ENCODE results near the gene FAM234B. TPM values are rescaled to one million over a fixed set of nuclear protein-coding genes. Genes with fewer than 3 reads are reported as not detected.

Gene FAM234B
- total RNA-seq, 8 experiments from 2014 or later, result 3.8 to 29.0 (median 23.4) TPM

GRCh38 chr12:13002301-13003097 lies 41.7 kb upstream of the FAM234B start:
- no peak overlapping the region for H3K27ac ChIP-seq
- no peak for ATAC-seq (replicated peaks in 6 of 8)
- in situ Hi-C loops (cut with MboI; ENCODE audit: low pct_unique_long_range_greater_than_20kb in 2 of 9, low sequenced_read_pairs in 9 of 9, unreplicated experiment in 9 of 9), result loop anchor here in 1 of 9 experiments (25.0 kb wide), 1 partner anchor 210 kb away; no protein-coding TSS in a partner anchor
- 13 to 96% (median 83%) methylated on average over 1 to 9 of the region's 10 CpGs; no CpG with 5 or more reads in 1 of the 10 experiments for WGBS, 10 experiments
- H3K4me3 ChIP-seq, result no peak overlapping the region
- peaks cover 0 to 5% of the 10 kb centered on the region in 2 donors for H3K4me1 ChIP-seq (replicated peaks in 1 of 2)

- in situ Hi-C loops (cut with MboI; ENCODE audit: low pct_unique_long_range_greater_than_20kb in 2 of 9, low sequenced_read_pairs in 9 of 9, unreplicated experiment in 9 of 9), result loop anchor here in 1 of 9 experiments (25.0 kb wide), 1 partner anchor 208 kb away; no protein-coding TSS in a partner anchor
- Histone ChIP-seq H3K4me3 (no peak overlapping the region), H3K4me1 (replicated peaks in 1 of 2) (peaks cover 0 to 5% of the 10 kb centered on the region in 2 donors), H3K27ac (no peak overlapping the region)
- 0 to 100% (median 87%) methylated on average over 1 to 3 of the region's 3 CpGs; no CpG with 5 or more reads in 1 of the 10 experiments for WGBS, 10 experiments
- no peak for ATAC-seq (replicated peaks in 6 of 8)
Observed at GRCh38 chr12:13004361-13004760, 39.8 kb upstream of the FAM234B start.

- Histone ChIP-seq H3K4me3 (no peak overlapping the region), H3K27ac (no peak overlapping the region), H3K4me1 (replicated peaks in 1 of 2) (peaks cover 0 to 5% of the 10 kb centered on the region in 2 donors)
- WGBS, 10 experiments, result 0 to 100% (median 57%) methylated on average over 1 to 3 of the region's 3 CpGs; no CpG with 5 or more reads in 6 of the 10 experiments
- in situ Hi-C loops (cut with MboI; ENCODE audit: low pct_unique_long_range_greater_than_20kb in 2 of 9, low sequenced_read_pairs in 9 of 9, unreplicated experiment in 9 of 9), result loop anchor here in 1 of 9 experiments (25.0 kb wide), 1 partner anchor 207 kb away; no protein-coding TSS in a partner anchor
- ATAC-seq (replicated peaks in 6 of 8), result no peak
Observed at GRCh38 chr12:13004986-13005385, 39.2 kb upstream of the FAM234B start.

GRCh38 chr12:13005649-13006048 lies 38.5 kb upstream of the FAM234B start:
- in situ Hi-C loops (cut with MboI; ENCODE audit: low pct_unique_long_range_greater_than_20kb in 2 of 9, low sequenced_read_pairs in 9 of 9, unreplicated experiment in 9 of 9), result loop anchor here in 1 of 9 experiments (25.0 kb wide), 1 partner anchor 207 kb away; no protein-coding TSS in a partner anchor
- no peak overlapping the region for H3K4me3 ChIP-seq
- 20 to 100% (median 70%) methylated on average over 1 to 2 of the region's 2 CpGs; no CpG with 5 or more reads in 3 of the 10 experiments for WGBS, 10 experiments
- peaks cover 0 to 5% of the 10 kb centered on the region in 2 donors for H3K4me1 ChIP-seq (replicated peaks in 1 of 2)
- no peak overlapping the region for H3K27ac ChIP-seq
- no peak for ATAC-seq (replicated peaks in 6 of 8)

DNA sequence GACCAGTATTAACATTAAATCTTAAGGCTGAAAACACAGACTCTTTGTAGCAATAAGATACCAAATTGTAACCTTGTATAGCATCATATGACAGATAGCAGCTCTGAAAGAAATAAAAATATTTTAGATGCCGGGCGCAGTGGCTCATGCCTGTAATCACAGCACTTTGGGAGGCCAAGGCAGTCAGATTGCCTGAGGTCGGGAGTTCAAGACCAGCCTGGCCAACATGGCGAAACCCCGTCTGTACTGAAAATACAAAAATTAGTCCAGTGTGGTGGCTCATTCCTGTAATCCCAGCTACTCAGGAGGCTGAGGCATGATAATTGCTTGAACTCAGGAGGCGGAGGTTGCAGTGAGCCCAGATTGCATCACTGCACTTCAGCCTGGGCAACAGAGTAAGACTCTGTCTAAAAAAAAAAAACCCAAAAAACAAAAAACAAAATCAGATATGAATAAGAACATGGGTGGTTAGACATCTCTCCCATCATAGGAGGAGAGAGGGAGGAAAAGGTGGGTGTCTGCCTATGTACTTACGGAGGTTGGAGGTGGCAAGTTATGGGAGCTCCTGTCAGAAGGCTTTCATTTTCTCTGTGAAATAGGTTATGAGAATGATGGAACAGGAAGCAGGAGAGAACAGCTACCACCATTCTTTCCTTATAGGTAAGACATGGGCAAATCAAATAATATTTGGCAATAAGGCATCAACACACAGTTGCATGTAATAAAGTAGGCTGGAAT lies 36.5 kb upstream of the FAM234B start:
- in situ Hi-C loops (cut with MboI; ENCODE audit: low pct_unique_long_range_greater_than_20kb in 2 of 9, low sequenced_read_pairs in 9 of 9, unreplicated experiment in 9 of 9), result loop anchor here in 1 of 9 experiments (25.0 kb wide), 1 partner anchor 205 kb away; no protein-coding TSS in a partner anchor
- WGBS, 10 experiments, result 60 to 100% (median 90%) methylated on average over 1 to 6 of the region's 7 CpGs; no CpG with 5 or more reads in 1 of the 10 experiments
- Histone ChIP-seq H3K4me1 (replicated peaks in 1 of 2) (no peaks in the 10 kb centered on the region), H3K4me3 (no peak overlapping the region), H3K27ac (no peak overlapping the region)
- no peak for ATAC-seq (replicated peaks in 6 of 8)

DNA sequence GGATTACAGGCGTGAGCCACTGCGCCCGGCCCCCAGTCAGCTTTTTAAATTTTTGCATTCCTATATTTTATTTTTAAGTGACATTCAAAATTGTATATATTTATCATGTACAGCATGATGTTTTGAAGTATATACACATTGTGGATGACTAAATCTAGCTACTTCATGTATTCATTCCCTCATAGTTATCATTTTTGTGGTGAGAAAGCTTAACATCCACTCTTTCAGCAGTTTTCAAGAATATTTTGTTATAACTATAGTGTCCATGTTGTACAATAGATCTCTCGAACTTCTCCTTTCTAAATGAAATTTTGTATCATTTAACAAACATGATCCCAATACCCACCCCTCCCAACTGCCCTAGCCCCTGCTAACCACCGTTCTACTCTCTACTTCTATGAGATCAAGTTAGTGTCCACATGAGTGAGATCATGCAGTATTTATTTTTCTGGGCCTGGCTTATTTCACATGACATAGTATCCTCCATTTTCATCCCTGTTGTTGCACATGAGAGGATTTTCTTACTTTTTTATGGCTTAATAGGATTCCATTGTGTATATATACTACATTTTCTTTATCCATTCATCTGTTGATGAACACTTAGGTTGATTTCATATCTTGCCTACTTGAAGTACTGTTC lies 35.3 kb upstream of the FAM234B start:
- Histone ChIP-seq H3K27ac (no peak overlapping the region), H3K4me1 (replicated peaks in 1 of 2) (no peaks in the 10 kb centered on the region), H3K4me3 (no peak overlapping the region)
- in situ Hi-C loops (cut with MboI; ENCODE audit: low pct_unique_long_range_greater_than_20kb in 2 of 9, low sequenced_read_pairs in 9 of 9, unreplicated experiment in 9 of 9), result loop anchor here in 1 of 9 experiments (25.0 kb wide), 1 partner anchor 203 kb away; no protein-coding TSS in a partner anchor
- WGBS, 10 experiments, result 60 to 93% (median 82%) methylated on average over 1 to 5 of the region's 5 CpGs; no CpG with 5 or more reads in 2 of the 10 experiments
- no peak for ATAC-seq (replicated peaks in 6 of 8)

- Histone ChIP-seq H3K4me3 (no peak overlapping the region), H3K4me1 (replicated peaks in 1 of 2) (no peaks in the 10 kb centered on the region), H3K27ac (no peak overlapping the region)
- 40 to 100% (median 86%) methylated on average over 1 to 5 of the region's 6 CpGs; no CpG with 5 or more reads in 2 of the 10 experiments for WGBS, 10 experiments
- in situ Hi-C loops (cut with MboI; ENCODE audit: low pct_unique_long_range_greater_than_20kb in 2 of 9, low sequenced_read_pairs in 9 of 9, unreplicated experiment in 9 of 9), result loop anchor here in 1 of 9 experiments (25.0 kb wide), 1 partner anchor 201 kb away; no protein-coding TSS in a partner anchor
- ATAC-seq (replicated peaks in 6 of 8), result no peak
Observed at GRCh38 chr12:13011098-13011497, 33.1 kb upstream of the FAM234B start.

DNA sequence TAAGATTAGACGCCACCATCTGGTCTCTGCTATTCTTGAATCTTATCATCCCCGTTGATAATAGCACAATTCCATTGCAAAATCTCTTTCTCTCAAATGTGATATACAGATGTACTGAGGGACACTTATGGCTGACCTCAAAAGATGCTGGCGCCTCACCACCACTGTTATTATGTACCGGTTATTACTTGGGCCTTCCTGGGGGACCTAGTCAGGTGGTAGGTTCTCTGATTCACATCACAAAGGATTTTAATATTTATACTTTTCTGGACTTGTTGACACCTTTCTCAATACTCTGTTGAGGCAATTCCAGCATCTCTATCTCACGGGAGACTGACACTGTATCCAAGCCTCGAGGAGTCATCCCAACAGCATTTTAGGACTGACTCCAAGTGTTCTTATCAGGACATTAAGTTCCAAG lies 21.3 kb upstream of the FAM234B start:
- Histone ChIP-seq H3K27ac (no peak overlapping the region), H3K4me1 (replicated peaks in 1 of 2) (no peaks in the 10 kb centered on the region), H3K4me3 (no peak overlapping the region)
- WGBS, 10 experiments, result 70 to 100% (median 89%) methylated on average over 1 to 6 of the region's 6 CpGs
- no peak for ATAC-seq (replicated peaks in 6 of 8)
- in situ Hi-C loops (cut with MboI; ENCODE audit: low pct_unique_long_range_greater_than_20kb in 2 of 9, low sequenced_read_pairs in 9 of 9, unreplicated experiment in 9 of 9), result loop anchor here in 1 of 9 experiments (25.0 kb wide), 1 partner anchor 189 kb away; no protein-coding TSS in a partner anchor

DNA sequence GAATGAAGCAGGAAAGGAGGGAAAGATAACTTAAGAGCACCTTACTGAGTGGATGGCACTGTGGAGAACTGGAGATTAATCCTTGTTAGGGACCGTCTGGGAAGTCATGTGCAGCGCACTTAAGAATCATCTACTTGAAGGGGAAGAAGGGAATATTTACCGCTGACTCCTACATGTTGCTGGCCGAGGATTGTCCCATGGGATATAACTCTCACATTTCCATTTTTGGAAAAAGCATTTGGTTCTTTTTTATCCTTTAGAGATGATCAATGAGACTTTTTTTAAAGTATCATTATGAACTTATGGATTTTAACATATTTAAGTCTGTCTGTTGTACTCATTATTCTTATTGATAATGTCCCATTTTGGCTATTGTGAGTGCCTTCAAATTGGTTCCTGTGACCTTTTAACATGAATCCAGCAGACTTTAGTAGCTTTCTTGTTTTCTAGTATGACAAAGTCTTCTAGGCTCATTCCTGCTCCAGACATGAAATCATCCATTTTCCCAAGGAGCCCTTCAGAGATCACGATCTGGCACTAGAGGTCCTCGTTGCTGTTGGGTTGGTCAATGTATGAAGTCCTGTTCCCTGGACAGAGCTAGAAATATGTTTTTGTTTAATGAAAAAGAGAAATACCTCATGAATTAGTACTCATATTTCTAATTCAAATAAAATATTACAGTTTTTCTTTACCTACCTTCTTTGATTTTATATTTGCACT lies 20.2 kb upstream of the FAM234B start:
- in situ Hi-C loops (cut with MboI; ENCODE audit: low pct_unique_long_range_greater_than_20kb in 2 of 9, low sequenced_read_pairs in 9 of 9, unreplicated experiment in 9 of 9), result loop anchor here in 1 of 9 experiments (25.0 kb wide), 1 partner anchor 188 kb away; no protein-coding TSS in a partner anchor
- 17 to 100% (median 79%) methylated on average over 1 to 6 of the region's 6 CpGs for WGBS, 10 experiments
- H3K27ac ChIP-seq, result no peak overlapping the region
- H3K4me3 ChIP-seq, result no peak overlapping the region
- peak in 3 of 8 experiments; percentile 69 to 98 (median 97) for ATAC-seq (replicated peaks in 6 of 8)
- no peaks in the 10 kb centered on the region for H3K4me1 ChIP-seq (replicated peaks in 1 of 2)

DNA sequence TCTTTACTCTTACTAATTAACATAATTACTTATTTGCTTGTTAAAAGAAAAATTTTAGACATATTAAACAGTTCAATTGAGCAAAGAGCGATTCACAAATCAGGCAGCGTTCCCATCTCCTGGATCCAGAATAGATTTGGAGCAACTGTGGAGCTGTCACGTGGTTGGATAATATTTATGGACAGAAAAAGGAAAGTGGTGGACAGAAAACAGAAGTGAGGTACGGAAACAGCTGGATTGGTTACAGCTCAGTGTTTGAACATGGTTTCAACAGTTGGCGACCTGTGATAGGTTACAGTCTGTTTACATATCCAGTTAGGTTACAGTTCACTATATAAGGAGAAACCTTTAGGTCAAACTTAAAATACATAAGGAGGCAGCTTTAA lies 19.7 kb upstream of the FAM234B start:
- ATAC-seq (replicated peaks in 6 of 8), result no peak
- in situ Hi-C loops (cut with MboI; ENCODE audit: low pct_unique_long_range_greater_than_20kb in 2 of 9, low sequenced_read_pairs in 9 of 9, unreplicated experiment in 9 of 9), result loop anchor here in 1 of 9 experiments (25.0 kb wide), 1 partner anchor 188 kb away; no protein-coding TSS in a partner anchor
- Histone ChIP-seq H3K4me1 (replicated peaks in 1 of 2) (no peaks in the 10 kb centered on the region), H3K27ac (no peak overlapping the region), H3K4me3 (no peak overlapping the region)
- 22 to 100% (median 90%) methylated on average over 1 to 5 of the region's 5 CpGs; no CpG with 5 or more reads in 1 of the 10 experiments for WGBS, 10 experiments

DNA sequence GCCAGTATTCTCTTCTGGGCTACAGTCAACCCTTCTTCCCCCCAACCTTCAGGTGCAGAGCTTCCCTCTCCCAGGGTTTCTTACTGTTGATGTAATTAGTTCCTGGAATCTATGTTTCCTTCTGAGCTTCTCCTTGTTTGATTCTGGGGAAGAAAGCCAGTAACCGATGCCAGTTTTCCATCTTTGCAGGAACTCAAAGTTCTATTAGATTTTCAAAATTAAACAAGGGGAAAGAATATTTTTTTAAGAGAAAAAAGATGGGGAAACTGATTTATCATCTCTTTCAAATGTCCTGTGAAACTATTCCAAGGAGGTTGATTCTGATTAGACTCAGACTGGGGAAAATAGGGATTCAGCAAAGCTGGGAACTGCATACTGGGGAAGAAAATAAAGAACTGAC lies 17.9 kb upstream of the FAM234B start:
- ATAC-seq (replicated peaks in 6 of 8), result no peak
- Histone ChIP-seq H3K4me3 (no peak overlapping the region), H3K4me1 (replicated peaks in 1 of 2) (no peaks in the 10 kb centered on the region), H3K27ac (no peak overlapping the region)
- WGBS, 10 experiments, result 0 to 100% (median 82%) methylated on average over 1 of the region's 1 CpG; no CpG with 5 or more reads in 2 of the 10 experiments
- in situ Hi-C loops (cut with MboI; ENCODE audit: low pct_unique_long_range_greater_than_20kb in 2 of 9, low sequenced_read_pairs in 9 of 9, unreplicated experiment in 9 of 9), result no loop called here

DNA sequence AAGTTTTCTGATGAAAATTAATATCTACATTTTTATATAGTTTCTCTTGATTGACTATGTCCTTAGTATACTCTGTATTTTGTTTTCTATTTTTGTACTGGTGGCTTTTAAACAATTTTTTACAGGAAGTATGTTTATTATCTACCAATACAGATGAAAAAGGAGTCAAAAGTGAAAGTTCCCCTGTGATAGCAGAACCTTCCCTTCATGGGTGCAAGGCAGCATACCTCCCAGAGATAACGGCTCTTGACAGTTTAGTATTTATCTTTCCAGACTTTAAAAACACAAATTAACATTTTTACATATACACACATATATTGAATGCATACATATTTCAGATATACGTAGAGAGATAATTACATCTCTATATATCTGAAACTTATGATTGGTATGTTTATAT lies 17.1 kb upstream of the FAM234B start:
- Histone ChIP-seq H3K4me1 (replicated peaks in 1 of 2) (no peaks in the 10 kb centered on the region), H3K27ac (no peak overlapping the region), H3K4me3 (no peak overlapping the region)
- ATAC-seq (replicated peaks in 6 of 8), result no peak
- 4 to 100% (median 90%) methylated on average over 1 to 2 of the region's 2 CpGs; no CpG with 5 or more reads in 1 of the 10 experiments for WGBS, 10 experiments
- in situ Hi-C loops (cut with MboI; ENCODE audit: low pct_unique_long_range_greater_than_20kb in 2 of 9, low sequenced_read_pairs in 9 of 9, unreplicated experiment in 9 of 9), result no loop called here
